Colon (tissue), 2 donors: ENCODE measurements around the gene UPF1.

ENCODE experiments used
- FAIRE-seq: peaks from 2 replicates; lab custom pipeline; 2012; peaks lifted over from hg19 to GRCh38; lab: Jason Lieb, UNC
- donor health status: control.
- donor health status: control.

The UPF1 gene

DNA sequence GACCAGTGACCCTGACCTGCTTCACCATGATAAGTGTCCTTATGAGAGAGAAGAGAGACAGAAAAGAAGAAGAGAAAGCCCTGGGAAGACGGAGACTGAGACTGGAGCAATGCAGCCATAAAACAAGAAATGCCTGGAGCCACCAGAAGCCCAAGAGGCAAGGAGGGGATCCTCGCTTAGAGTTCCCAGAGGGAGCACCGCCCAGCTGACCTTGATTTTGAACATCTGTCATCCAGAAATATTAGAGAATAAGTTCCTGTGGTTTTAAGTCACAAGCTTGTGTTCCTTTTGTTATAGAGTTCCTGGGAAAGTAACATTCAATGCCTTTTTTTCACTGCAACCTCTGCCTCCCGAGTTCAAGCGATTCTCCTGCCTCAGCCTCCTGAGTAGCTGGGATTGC lies 44.0 kb downstream of the UPF1 start:
- no peak for FAIRE-seq

DNA sequence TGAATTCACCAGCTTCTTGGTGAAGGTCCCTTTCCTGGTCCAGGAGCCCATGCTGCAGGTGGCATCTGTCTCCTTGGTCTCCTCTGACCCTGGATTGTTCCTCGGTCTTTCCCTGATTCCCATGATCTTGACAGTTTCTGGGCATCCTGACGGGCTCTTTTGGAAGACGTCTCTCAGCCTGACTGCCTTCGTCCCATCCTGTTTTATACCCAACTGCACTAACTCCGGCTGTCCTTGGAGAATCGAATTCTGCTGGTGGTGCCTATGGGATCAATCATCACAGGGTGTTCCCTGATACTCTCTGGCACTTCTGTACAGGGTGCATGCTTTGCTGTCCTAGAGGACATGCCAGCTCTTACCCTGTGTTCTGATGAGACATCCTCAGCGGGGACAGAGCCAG lies 45.1 kb downstream of the UPF1 start:
- FAIRE-seq: no peak

DNA sequence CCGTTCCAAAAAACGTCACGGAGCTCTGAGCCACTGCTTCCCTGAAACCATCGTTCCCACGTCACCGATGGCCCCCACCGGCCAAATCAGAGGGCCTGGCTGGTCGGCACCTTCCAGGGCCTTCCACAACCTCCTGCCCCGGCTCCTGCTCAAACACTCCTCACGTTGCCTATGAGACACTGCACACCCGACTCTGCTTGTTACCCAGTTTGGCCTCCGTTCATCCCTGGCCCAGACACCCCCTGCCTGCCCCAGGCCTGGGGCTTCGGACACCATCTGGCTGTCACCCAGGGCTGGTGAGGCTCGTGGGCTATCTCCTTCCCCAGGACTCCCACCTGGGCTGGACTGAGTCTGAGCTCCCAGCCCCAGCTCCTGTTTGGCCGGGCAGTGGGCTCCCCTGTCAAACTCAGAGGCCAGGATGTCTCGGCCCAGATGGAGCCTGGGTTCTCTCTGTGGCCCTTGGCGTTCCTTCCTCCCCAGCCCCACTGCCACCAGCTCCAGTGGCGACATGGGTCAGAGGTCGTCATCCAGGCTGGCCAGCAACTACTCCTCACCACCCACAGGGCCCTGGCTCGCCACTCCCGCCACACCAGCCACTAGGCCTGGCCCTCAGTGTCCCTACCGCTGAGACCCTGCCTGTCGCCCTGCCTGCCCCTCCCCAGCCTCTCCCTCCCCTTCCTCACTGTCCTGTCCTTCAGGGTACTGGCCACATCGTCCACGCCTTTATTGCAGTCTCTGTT lies 46.5 kb downstream of the UPF1 start:
- no peak for FAIRE-seq

DNA sequence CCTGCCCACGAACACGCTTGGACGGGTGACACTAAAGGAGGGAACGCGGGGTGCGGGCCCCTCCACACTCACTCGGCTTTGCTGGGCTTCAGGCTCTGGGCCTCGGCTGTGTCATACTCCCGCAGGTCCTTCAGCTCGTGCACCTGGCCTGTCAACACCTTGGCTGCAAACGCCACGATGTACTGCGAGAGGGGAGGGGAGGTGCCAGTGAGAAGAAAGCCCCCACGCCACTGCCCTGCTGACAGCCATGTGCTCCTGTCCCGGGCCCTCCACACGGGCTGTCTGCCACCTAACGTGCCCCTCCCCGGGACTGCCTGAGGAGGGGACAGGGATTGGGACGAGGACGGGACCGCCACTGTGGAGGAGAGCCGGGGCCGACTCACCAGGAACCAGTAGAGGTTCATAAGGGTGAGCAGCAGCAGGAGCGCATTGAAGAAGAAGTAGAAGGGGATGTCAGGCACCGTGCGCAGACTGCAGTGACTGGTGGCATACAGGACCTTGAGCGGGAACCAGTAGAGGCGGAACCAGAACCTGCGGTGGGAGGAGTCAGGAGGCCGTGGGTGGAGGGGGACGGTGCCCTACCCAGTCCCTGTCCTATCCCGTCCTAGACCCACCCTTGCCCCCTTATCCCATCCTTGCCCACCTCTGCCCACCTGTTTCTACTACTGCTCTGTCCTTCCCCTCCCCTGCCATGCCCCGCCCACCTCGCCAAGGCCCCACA lies 47.3 kb downstream of the UPF1 start:
- no peak for FAIRE-seq

DNA sequence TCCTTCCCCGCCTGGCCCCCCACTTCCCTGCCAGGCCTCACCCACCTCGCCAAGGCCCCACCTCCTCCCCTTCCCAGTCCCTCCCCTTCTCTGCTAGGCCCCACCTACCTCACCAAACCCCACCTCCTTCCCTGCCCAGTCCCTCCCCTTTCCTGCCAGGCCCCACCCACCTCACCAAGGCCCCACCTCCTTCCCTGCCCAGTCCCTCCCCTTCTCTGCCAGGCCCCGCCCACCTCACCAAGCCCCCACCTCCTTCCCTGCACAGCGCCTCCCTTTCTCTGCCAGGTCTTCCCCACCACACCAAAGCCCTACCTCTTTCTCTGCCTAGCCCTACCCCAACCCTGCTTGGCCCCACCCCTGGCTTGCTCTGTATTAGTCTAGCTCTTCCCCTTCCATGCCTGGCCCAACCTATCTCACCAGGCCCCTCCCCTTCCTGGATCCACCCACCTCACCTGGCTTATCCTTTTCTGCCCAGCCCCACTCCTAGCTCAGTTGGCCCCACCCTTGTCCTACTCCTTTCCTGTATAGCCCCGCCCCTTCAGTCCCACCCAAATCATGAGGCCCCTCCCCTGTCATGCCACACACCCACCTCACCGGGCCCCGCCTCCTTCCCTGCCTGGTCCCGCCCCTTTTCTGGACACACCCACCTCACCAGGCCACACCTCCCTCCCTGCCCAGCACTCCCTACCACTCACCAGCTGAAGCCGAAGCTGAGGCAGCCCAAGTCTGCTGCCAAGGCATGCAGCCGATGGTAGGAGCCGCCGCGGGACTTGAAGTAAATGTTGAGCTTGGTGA lies 48.0 kb downstream of the UPF1 start:
- no peak for FAIRE-seq

DNA sequence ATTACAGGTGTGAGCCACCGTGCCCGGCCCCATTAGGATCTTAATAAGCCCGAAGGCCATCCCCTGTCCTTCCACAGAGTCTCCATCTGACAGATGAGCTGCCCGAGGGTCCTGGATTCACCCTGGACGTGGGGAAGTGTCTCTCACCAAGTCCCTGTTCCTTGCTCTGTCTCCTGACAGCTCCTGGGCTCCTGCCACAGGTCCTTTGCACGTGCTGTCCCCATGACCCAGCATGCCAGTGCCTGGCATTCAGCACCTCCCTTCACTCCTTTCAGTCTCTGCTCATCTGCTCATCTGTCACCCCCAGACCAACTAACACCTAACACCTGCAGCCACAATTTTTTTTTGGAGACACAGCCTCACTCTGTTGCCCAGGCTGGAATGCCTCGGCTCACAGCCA lies 49.7 kb downstream of the UPF1 start:
- no peak for FAIRE-seq

DNA sequence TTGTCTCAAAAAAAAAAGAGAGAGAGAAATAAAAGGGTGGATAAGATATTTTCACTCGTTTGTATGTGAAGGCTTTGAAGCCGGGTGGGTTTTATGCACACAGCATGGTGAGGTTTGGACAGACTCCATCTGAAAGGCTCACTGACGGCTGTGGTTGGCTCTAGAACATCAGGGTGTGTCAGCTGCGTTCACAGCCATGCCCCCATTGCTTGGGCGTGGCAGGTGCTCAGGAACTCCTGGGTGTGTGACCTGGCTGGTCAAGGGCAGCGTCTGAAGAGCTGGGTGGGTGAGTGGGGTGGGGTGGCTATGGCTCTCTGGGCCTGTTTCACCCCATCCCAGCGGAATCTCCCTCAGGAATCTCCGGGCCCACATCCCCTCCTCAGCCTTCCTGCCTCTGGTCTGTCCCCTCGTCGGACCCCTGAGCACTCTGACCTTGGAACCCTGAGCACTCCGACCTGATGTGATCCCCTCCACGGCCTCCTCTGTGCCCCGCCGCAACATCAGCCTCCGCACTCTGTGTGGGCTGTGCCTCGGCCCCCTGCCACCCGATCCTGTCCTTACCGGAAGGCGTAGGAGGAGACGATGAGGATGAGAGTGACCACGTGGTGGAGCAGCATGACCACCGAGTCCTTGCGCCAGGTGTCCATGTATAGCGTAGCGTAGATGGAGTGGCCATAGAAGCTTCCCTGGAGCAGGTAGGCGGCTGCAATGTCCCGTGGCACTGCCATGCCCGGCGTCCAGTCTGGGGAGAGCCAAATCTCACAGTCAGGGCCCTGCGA lies 52.0 kb downstream of the UPF1 start:
- FAIRE-seq: no peak

DNA sequence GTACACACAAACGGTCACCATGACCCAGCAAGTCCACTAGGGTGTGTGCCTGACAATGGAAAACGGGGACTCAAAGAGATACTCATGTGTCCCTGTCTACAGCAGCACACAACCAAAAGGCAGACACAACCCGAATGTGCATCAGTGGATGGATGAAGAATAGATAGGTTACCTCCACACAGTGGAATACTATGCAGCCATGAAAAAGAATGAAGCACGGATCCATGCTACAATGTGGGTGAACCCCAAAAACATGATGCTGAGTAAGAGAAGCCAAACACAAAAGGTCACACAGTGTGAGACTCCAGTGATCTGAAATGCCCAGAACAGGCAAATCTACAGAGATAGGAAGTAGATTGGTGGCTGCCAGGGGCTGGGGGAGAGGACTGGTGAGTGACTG lies 55.2 kb downstream of the UPF1 start:
- FAIRE-seq: no peak

DNA sequence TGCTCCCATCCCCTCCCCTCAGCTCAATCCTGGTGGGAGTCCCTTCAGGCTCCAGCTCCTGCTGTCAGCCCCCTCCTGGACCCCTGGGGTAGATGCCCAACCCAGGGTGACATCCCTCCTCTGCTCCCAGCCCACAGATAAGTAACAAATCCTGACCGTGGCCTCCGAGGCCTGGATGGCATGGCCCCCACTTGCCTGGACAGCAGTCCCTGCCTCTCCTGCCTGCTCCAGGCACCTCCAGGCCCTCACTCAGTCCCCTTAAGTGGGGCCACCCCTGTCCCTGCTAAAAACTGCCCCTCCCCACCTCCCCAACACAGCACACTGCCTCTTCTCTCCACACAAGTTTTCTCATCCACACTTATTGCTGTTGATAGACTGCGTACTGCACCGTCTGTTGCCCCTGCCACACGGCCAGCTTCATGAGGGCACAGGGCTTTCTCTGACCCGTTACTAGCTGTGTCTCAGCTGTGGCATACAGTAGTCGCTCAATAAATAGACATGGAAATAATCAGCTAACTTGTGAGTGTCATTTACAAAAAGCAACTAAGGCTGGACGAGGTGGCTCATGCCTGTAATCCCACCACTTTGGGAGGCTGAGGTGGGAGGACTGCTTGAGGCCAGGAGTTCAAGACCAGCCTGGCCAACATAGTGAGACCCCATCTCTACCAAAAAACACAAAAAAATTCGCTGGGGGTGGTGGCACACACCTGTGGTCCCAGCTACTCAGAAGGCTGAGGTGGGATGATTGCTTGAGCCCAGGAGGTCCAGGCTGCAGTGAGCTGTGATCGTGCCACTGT lies 58.4 kb downstream of the UPF1 start:
- no peak for FAIRE-seq

DNA sequence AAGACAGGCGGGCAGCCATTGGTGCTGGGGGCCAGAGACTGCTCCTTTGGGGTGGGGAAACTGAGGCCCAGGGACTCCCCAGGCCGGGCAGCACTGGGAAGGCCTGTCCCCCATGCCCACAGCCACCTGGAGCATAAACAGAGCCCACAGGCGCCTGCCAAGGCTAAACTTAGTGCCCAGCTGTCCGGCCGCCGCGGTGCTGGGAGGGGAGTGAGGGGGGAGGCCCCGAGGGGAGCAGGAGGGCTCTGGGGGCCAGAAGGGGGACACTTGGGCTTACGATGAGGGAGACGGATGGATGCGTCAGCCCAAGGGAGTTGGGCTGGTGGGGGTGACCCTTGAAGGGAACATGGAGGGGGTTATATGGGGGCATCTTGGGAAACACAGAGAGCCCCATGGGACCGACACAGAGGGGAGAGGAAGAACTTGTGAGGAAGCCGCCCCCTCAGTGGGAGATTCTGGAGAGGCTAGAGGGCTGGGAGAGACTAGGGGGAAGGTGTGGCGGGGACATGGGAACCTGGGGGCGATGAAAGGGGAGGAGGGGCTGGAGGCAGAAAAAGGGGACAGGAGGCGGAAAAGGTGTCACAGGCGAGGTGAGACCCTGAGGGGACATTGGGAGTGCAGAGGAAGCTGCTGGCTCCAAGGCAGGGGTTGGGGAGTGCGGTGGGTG lies 62.0 kb downstream of the UPF1 start:
- no peak for FAIRE-seq

DNA sequence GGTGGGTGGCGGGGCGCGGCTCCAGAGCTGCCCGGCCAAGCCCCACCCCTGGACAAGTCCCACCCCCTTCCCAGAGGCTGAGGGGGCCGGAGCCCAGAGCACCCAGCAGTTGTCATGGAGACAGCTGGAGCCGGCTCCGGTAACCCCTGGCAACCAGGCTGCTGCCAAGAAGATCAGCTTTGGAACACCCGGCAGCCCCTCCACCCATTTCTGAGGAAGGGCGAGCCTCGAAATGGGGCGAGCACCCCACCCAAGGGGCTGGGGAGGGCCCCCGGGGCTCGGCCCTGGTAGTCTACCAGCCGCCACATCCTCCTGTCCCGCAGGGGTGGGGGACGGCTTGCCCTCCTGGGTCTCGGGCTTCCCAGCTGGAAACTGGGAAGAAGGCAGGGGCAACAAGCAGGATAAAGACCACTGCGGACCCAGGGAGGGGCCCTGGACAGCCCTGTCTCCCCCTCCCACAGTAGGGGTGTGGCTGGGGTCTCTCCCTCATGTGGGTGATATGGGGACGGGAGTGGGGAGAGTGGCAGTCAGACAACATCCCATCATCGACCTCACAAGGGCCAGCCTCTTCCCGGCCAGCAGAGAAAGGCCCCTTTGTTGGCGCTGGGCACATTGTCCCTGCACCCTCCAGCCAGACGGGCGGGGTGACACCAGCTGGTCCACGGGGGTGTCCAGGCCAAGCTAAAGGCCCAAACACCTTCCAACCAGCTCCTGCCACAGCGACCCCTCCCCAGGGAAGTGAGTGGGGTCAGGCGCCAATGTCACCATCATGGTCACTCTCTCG lies 62.7 kb downstream of the UPF1 start:
- FAIRE-seq: no peak

DNA sequence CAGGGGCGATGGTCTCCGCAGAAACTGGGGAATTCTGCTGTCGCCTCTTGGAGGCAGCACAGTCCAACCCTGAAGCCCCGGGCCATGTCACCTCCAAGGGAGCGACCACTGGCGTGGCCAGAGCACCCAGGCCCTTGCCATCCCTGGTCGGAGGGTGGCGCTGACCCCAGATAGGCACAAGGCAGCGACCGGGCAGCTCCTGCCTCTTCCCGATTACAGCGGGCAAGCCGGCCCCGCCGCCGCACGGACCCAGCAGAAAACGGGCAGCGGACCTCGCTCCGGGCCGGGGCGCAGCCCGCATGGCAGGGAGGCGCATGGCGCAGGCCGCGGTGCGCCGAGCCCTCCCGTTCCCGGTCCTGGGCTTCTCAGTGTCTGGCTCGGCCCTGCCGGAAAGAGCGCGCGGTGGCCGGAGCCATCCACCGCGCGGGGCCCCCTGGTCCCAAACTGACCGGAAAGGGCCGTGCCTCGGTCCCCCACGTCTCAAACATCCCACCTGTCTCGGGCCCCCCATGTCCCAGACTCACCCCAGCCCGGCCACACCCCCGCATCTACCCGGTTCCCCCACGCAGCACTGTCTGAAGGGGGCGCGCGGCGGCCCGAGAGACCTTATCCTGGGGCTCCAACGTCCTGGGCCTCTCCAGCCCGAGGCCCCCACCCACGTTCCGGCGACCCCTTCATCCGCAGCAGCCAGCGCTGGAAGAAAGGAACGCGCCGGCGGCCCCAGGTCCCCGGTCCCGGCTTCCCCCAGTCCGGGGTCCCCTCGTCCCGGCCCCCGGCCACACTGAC lies 63.5 kb downstream of the UPF1 start:
- FAIRE-seq: no peak

DNA sequence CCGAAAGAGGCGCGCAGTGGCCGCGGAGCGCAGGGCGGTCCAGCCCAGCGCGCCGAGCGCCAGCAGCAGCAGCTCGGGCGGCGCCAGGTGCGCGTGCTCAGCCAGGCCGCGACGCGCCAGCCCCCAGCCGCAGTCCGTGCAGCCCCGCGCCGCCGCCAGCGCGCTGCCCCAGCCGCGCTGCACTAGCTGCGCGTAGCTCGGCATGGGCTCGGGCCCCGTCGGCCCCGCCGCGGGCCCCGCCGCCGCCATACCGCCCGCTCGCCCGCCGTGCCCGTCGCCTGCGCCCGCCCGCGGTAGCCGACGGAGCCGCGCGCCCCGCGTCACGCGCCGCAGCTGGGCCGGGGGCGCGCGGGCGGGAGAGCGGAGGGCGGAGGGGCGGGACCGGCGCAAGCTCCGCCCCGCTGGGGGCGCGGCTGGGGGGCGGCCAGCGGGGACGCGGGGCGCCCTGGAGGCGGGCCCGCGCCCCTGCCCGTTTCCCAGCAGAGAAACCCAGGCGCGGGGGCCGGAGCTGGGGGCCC lies 64.1 kb downstream of the UPF1 start, which contains the start of gene CERS1:
TSS of gene CERS1 (minus strand) at position 335 of the 518 bp plus-strand sequence. CDS start at position 249, 86 bp downstream.
- no peak for FAIRE-seq

DNA sequence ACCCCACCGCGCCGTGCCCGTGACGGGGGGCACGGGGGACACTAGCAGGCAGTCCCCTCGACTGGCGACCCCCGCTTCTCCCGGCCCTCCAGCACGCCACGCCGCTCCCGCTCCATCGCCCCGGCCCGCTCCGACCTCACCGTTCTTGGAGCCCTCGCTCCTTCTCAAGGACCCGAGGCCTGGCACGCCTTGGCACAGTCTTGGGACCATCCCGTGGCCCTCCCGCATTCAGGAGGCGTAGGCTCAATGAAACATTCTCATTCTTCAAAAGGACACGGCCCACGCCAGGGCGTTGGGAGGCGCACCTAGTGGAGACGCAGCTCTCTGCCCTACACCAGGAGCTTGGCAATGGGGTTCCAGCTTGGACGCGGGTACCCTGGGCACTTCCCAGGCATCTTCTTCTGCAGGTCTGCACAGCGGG lies 64.7 kb downstream of the UPF1 start:
- no peak for FAIRE-seq

DNA sequence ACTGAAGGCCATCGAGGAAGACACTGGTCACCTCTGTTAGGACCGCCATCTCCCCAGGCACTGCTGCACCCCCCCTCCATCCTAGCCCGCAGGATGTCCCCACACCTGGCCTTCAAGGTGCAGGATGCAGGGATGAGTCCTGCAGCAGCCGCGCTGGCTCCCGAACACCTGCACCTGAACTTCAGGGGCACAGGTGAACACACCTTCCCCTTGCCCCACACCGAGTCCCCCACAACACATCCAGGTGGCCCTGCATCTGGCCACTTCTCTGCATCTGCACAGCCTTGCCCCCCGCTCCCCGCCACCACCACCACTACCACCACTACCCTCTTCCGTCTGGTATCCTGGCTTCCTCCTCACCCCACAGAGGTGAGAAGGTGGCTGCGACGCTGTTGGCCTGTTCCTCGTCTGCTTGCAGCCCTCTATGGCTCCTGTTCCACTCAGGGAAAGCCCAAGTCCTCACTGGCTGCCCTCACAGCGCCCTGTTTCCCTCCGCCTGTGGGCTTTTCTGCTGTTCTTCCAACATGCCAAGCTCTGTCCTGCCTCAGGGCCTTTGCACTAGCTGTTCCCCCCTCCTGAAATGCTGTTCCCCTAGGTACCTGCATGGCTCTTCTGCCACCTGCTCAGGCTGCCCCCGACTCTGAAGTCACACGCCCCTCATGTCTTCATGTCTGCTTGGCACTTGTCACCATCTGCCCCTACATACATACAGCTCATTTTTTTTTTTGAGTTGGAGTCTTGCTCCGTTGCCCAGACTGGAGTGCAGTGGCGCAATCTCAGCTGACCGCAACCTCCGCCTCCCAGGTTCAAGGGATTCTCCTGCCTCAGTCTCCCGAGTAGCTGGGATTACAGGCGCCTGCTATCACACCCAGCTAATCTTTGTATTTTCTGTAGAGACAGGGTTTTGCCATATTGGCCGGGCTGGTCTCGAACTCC lies 65.6 kb downstream of the UPF1 start:
- no peak for FAIRE-seq

DNA sequence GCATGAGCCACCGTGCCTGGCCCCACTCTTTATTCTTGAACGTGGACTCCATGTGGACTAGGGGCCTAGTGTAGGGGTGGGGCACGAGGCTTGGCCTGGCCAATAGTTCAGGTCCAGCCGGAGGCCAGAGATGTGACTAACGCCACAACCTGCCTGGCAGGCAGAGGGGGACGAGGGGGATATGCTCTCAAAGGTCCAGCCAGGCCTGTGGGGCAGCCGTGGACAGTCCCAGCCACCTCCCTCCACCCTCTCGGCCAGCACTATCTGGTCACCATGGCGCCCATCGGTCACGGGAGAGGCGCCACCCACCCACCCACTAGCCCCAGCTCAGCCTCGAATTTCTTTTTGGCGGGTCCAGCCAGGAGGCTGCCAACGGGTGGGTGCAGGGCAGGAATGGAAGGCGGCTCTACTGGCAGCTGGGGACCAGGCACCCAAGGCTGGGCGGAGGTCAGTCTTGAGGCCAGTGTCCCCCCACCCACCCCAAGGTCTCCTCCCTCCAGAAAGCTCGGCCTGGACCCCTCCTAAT lies 66.4 kb downstream of the UPF1 start:
- FAIRE-seq: no peak
